Esophagus squamous epithelium (tissue), 5 donors: ENCODE results near the gene ZNF354B. TPM values are rescaled to one million over a fixed set of nuclear protein-coding genes. Genes with fewer than 3 reads are reported as not detected.
"Not testable (repeated sequence)": the region's sequence is repeated elsewhere in the genome, so short reads cannot be mapped to it uniquely, and the experiment has no call there.

Source experiments
- DNase-seq: peaks from one replicate; lab custom pipeline; 2025; lab: John Stamatoyannopoulos, UW
- H3K27ac ChIP-seq, 4 donors: fragments of 200-600 bp; sonication (generic); one replicate each; pipeline ENCODE4 v1.5.1; 2016 to 2019; ENCODE audit warnings: mild to moderate bottlenecking in 1 of 4
- H3K27me3 ChIP-seq, 4 donors: fragments of 200-600 bp; sonication (generic); 1 replicate in 3 of 4; 2 replicates in 1 of 4; pipeline versions ENCODE4 v1.5.1 to v1.6.0; 2017 to 2021; ENCODE audit warnings: antibody characterized with exemption in 1 of 4
- H3K36me3 ChIP-seq, 3 donors: fragments of 200-600 bp; sonication (generic); one replicate each; pipeline ENCODE4 v1.5.1; 2016 to 2019
- H3K4me1 ChIP-seq, 3 donors: fragments of 200-600 bp; sonication (generic); one replicate each; pipeline ENCODE4 v1.5.1; 2017 to 2019
- H3K4me3 ChIP-seq, 4 donors: fragments of 200-600 bp; sonication (generic); 1 replicate in 3 of 4; 2 replicates in 1 of 4; pipeline ENCODE4 v1.5.1; 2016 to 2019; ENCODE audit warnings: mild to moderate bottlenecking in 2 of 4, moderate library complexity in 1 of 4
- H3K9me3 ChIP-seq, 3 donors: fragments of 200-600 bp; sonication (generic); one replicate each; pipeline ENCODE4 v1.5.1; 2016 to 2019
- POLR2A ChIP-seq, 4 donors: fragments of 450-650 bp; IDR thresholded peaks; one replicate each; pipeline ENCODE4 v1.6.1; 2017; ENCODE audit warnings: antibody characterized with exemption in 4 of 4, mild to moderate bottlenecking in 4 of 4, moderate library complexity in 3 of 4
- WGBS, 2 donors: methylation state at CpG; one replicate each; pipeline ENCODE4 v1.1.5; 2018; 5-methylcytosine and 5-hydroxymethylcytosine counted together
- intact Hi-C: fragments of 100-400 bp; cut with DNase I; formaldehyde crosslinking; loops from one replicate; pipeline ENCODE4 v1.15.0; 2022
- total RNA-seq, 4 donors: library from RNA; depleted of rRNA; stranded (reverse); fragments of >200 nt; gene quantifications; one replicate each; pipeline ENCODE4 v1.1.0, GENCODE V29; 2016
- TF ChIP-seq, protein P1 (sequence below), 6 experiments: fragments of 450-650 bp in 4 of 6; fragments of 200-600 bp in 2 of 6; sonication (generic) in 2 of 6; IDR thresholded peaks; one replicate each; pipeline ENCODE4 v1.5.1; 2016 to 2019; ENCODE audit warnings: antibody characterized with exemption in 6 of 6, mild to moderate bottlenecking in 4 of 6, moderate library complexity in 4 of 6
- donor health status: DM: yes; HTN: yes; CAD: no.

ZNF354B gene
- total RNA-seq, 4 donors from 2014 or later: 6.0 to 19.3 (median 8.6) TPM

- 42 to 47% methylated on average over 5 of the region's 5 CpGs for WGBS, 2 donors
- no peak overlapping the region for H3K27ac ChIP-seq
- peaks cover 0 to 3% (median under 1%) of the 10 kb centered on the region in 3 donors for H3K4me1 ChIP-seq
- no peaks in the 10 kb centered on the region for H3K36me3 ChIP-seq
- no peak for TF ChIP-seq POLR2A (IDR thresholded peaks at IDR 0.05)
- TF ChIP-seq, protein P1, sequence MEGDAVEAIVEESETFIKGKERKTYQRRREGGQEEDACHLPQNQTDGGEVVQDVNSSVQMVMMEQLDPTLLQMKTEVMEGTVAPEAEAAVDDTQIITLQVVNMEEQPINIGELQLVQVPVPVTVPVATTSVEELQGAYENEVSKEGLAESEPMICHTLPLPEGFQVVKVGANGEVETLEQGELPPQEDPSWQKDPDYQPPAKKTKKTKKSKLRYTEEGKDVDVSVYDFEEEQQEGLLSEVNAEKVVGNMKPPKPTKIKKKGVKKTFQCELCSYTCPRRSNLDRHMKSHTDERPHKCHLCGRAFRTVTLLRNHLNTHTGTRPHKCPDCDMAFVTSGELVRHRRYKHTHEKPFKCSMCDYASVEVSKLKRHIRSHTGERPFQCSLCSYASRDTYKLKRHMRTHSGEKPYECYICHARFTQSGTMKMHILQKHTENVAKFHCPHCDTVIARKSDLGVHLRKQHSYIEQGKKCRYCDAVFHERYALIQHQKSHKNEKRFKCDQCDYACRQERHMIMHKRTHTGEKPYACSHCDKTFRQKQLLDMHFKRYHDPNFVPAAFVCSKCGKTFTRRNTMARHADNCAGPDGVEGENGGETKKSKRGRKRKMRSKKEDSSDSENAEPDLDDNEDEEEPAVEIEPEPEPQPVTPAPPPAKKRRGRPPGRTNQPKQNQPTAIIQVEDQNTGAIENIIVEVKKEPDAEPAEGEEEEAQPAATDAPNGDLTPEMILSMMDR (IDR thresholded peaks at IDR 0.05): no peak
- H3K27me3 ChIP-seq: no peaks in the 10 kb centered on the region
- intact Hi-C loops: loop anchor here (10.0 kb wide), 1 partner anchor 119 kb away; the partner anchor contains the start of gene ZNF354A
- DNase-seq: no peak
- no peak overlapping the region for H3K4me3 ChIP-seq
- no peaks in the 10 kb centered on the region for H3K9me3 ChIP-seq
These were observed 5.5 kb upstream of the ZNF354B start for GRCh38 chr5:178854284-178854683.

DNA sequence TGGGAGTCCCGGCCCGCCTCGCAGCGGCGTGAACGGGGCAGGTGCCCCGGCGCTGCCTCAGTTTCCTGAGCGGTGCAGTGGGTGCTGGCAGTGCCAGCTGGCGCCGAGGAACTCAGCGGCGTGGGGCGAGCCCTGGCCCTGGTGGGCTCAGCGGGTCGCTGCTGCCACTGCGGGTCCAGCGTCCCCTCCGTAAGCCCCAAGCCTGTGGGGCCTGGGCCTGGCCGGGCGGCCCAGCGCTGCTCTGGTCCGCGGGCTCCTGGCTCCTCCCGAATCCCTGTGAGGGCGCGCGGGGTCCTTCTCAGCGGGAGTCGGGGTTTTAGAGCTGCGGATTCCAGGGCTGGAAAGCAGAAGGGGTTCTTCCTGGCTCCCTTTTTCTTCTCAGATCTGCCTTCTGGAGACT lies 862 bp downstream of the ZNF354B start:
- Histone ChIP-seq H3K4me1 (peaks cover 0 to 26% (median 14%) of the 10 kb centered on the region in 3 donors), H3K4me3 (peak overlapping the region; percentile 70 to 95 (median 84)), H3K36me3 (peaks cover 0 to 33% (median 0%) of the 10 kb centered on the region in 3 donors), H3K27ac (peak overlapping the region; percentile 79 to 92 (median 86))
- WGBS, 2 donors: no CpG with 5 or more reads among the region's 31 CpGs
- H3K9me3 ChIP-seq, H3K27me3 ChIP-seq, intact Hi-C loops, DNase-seq: not testable (repeated sequence)

- Histone ChIP-seq H3K36me3 (peaks cover 0 to 43% (median 9%) of the 10 kb centered on the region in 3 donors), H3K4me3 (peak overlapping the region in 1 of 4 donors; percentile 40), H3K27ac (no peak overlapping the region), H3K27me3 (no peaks in the 10 kb centered on the region), H3K9me3 (no peaks in the 10 kb centered on the region), H3K4me1 (peaks cover 0 to 26% (median 14%) of the 10 kb centered on the region in 3 donors)
- intact Hi-C loops: no loop called here
- no peak for TF ChIP-seq POLR2A (IDR thresholded peaks at IDR 0.05)
- TF ChIP-seq, protein P1 (IDR thresholded peaks at IDR 0.05): no peak
- 89 to 92% methylated on average over 8 of the region's 8 CpGs for WGBS, 2 donors
- DNase-seq: no peak
These were observed 1.9 kb downstream of the ZNF354B start for GRCh38 chr5:178861627-178862026.

- WGBS, 2 donors: 75 to 84% methylated on average over 4 of the region's 4 CpGs
- peaks cover 0 to 14% (median 0%) of the 10 kb centered on the region in 3 donors for H3K9me3 ChIP-seq
- DNase-seq: no peak
- H3K4me1 ChIP-seq: peaks cover 0 to 8% (median 5%) of the 10 kb centered on the region in 3 donors
- intact Hi-C loops: no loop called here
- no peak overlapping the region for H3K4me3 ChIP-seq
- no peaks in the 10 kb centered on the region for H3K27me3 ChIP-seq
- H3K27ac ChIP-seq: no peak overlapping the region
- peaks cover 10 to 96% (median 43%) of the 10 kb centered on the region in 3 donors for H3K36me3 ChIP-seq
- TF ChIP-seq, protein P1 (IDR thresholded peaks at IDR 0.05): no peak
- no peak for TF ChIP-seq POLR2A (IDR thresholded peaks at IDR 0.05)
These were observed 7.2 kb downstream of the ZNF354B start for GRCh38 chr5:178866946-178867345.

DNA sequence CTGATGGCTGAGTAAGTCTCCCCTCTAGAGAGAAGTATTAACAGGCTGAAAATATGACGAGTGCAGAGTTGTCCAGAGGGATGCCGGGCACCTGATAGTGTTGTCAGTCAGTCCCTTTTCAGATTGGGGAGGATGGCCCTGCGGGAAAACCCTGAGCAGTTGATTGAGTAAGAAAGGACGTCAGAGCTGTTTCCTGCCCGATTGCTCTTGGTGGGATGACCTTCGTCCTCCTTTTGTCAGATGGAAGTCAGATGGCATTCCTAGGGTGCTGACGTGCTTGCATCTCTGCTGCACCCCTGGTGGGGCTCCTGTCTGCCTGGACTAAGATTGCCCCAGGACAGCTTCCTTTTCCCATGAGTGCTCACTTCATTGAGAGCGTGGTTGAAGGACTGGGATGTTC lies 9.8 kb downstream of the ZNF354B start:
- intact Hi-C loops: no loop called here

More for the DNA sequence above, 9.8 kb downstream of the ZNF354B start:
- no peak for TF ChIP-seq POLR2A (IDR thresholded peaks at IDR 0.05)
- TF ChIP-seq, protein P1 (IDR thresholded peaks at IDR 0.05): no peak
- peaks cover 0 to 34% (median 10%) of the 10 kb centered on the region in 3 donors for H3K9me3 ChIP-seq
- H3K27me3 ChIP-seq: no peaks in the 10 kb centered on the region
- no peak overlapping the region for H3K27ac ChIP-seq
- WGBS, 2 donors: 77 to 78% methylated on average over 6 to 8 of the region's 8 CpGs
- H3K4me3 ChIP-seq: no peak overlapping the region
- DNase-seq: no peak
- H3K4me1 ChIP-seq: no peaks in the 10 kb centered on the region
- H3K36me3 ChIP-seq: peaks cover 10 to 100% (median 50%) of the 10 kb centered on the region in 3 donors
